ENCODE results near the gene CHST2.
A peak's percentile ranks its signal among the peaks of the same experiment; 100 is the strongest.

CHST2 gene

DNA sequence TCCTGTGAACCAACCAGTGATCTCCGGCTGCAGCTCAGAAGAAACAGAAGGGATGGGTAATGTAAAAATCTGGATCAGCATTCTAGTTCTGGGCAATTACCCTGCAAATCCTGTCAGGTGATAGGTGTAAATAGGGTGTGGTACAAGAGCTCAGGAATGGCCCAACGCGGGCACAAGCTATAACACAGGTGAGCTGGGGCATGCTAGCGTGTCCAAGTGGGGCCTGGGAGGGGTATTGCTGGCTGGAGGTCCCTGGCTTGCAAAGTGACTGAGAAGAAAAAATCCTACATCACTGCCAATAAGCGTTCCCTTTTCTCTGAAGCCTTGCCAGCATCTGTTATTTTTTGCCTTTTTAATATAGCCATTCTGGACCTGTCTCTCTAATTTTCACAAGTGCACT is 9.7 kb upstream of the CHST2 start:
- Histone ChIP-seq H3K27ac (ENCODE audit: low read length) (no peak overlapping the region), H3K4me3 (ENCODE audit: low read depth in 1 of 2, low read length in 2 of 2) (no peak overlapping the region), H2AFZ (ENCODE audit: low read depth, low read length) (no peak overlapping the region), H3K4me1 (ENCODE audit: insufficient read depth, low read length) (no peaks in the 10 kb centered on the region), H4K20me1 (ENCODE audit: insufficient read depth, low read length) (no peaks in the 10 kb centered on the region), H3K79me2 (ENCODE audit: insufficient read depth, low read length) (no peaks in the 10 kb centered on the region), H3K36me3 (ENCODE audit: insufficient read depth, low read length) (no peaks in the 10 kb centered on the region), H3K4me2 (ENCODE audit: insufficient read depth, low read length) (no peak overlapping the region), H3K9ac (ENCODE audit: low read depth, low read length) (no peak overlapping the region), H3K27me3 (ENCODE audit: insufficient read depth, low read length, poor library complexity) (no peaks in the 10 kb centered on the region), H3K9me3 (ENCODE audit: insufficient read depth, low read length, severe bottlenecking) (peaks cover 15% of the 10 kb centered on the region)
- DNase-seq (no peak), ATAC-seq (ENCODE audit: insufficient read depth, low read depth) (no peak)
- TF ChIP-seq EZH2 (IDR thresholded peaks at IDR 0.05; ENCODE audit: borderline replicate concordance, low read depth, low read length, severe bottlenecking) = no peak
- no peak for TF ChIP-seq CTCF (IDR thresholded peaks at IDR 0.05; ENCODE audit: borderline replicate concordance, extremely low read depth, low read length, poor library complexity, severe bottlenecking)

DNA sequence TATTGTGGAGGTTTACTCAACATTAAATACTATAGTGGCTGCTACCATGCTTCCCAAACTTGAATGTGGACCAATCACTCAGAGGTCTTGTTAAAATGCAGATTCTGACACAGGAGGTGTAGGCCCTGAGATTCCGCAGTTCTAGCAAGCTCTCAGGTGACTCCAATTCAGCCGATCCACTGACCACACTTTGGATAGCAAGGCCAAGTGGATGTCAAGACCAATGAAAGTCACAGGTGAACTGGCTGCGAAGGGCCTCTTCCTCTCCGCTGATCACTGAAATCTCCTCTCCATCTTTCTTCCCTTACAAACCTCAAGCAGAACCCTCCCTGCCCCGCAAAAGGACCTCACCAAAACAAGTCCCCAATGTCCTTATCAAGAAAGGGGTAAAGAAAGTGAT is 9.2 kb upstream of the CHST2 start:
- Histone ChIP-seq H3K9ac (ENCODE audit: low read depth, low read length) (no peak overlapping the region), H3K79me2 (ENCODE audit: insufficient read depth, low read length) (no peaks in the 10 kb centered on the region), H3K4me1 (ENCODE audit: insufficient read depth, low read length) (no peaks in the 10 kb centered on the region), H3K4me3 (ENCODE audit: low read depth in 1 of 2, low read length in 2 of 2) (no peak overlapping the region), H3K27ac (ENCODE audit: low read length) (no peak overlapping the region), H3K9me3 (ENCODE audit: insufficient read depth, low read length, severe bottlenecking) (peaks cover 10% of the 10 kb centered on the region), H3K4me2 (ENCODE audit: insufficient read depth, low read length) (no peak overlapping the region), H3K27me3 (ENCODE audit: insufficient read depth, low read length, poor library complexity) (no peaks in the 10 kb centered on the region), H3K36me3 (ENCODE audit: insufficient read depth, low read length) (no peaks in the 10 kb centered on the region), H4K20me1 (ENCODE audit: insufficient read depth, low read length) (no peaks in the 10 kb centered on the region), H2AFZ (ENCODE audit: low read depth, low read length) (no peak overlapping the region)
- TF ChIP-seq CTCF (IDR thresholded peaks at IDR 0.05; ENCODE audit: borderline replicate concordance, extremely low read depth, low read length, poor library complexity, severe bottlenecking) (no peak), EZH2 (IDR thresholded peaks at IDR 0.05; ENCODE audit: borderline replicate concordance, low read depth, low read length, severe bottlenecking) (no peak)
- ATAC-seq (ENCODE audit: insufficient read depth, low read depth) (no peak), DNase-seq (no peak)

DNA sequence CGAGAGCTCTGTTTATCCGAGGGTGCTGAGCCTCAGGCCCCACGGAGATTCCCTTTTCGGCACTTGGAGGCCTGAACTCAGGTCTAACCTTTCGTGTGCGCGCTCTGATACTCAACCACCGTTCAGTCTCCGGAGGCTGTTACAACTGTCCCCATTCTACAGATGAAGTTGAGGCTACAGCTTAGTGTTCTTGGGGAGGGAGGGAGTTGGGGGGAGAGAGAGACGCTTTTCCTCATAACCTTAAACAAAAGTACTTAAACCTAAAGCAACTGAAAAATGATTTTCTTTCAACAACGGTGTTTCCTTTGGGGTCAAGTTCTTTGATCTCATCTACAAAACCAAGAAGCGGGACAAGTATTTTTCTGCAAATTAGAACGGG is 952 bp upstream of the CHST2 start:
- Histone ChIP-seq H3K9me3 (ENCODE audit: insufficient read depth, low read length, severe bottlenecking) (no peaks in the 10 kb centered on the region), H2AFZ (ENCODE audit: low read depth, low read length) (peak overlapping the region; percentile 77), H3K27me3 (ENCODE audit: insufficient read depth, low read length, poor library complexity) (no peaks in the 10 kb centered on the region), H3K9ac (ENCODE audit: low read depth, low read length) (peak overlapping the region; percentile 95), H3K4me1 (ENCODE audit: insufficient read depth, low read length) (peaks cover 36% of the 10 kb centered on the region), H3K27ac (ENCODE audit: low read length) (peak overlapping the region; percentile 67), H3K79me2 (ENCODE audit: insufficient read depth, low read length) (peaks cover 56% of the 10 kb centered on the region), H4K20me1 (ENCODE audit: insufficient read depth, low read length) (peaks cover 12% of the 10 kb centered on the region), H3K36me3 (ENCODE audit: insufficient read depth, low read length) (peaks cover 33% of the 10 kb centered on the region), H3K4me2 (ENCODE audit: insufficient read depth, low read length) (peak overlapping the region; percentile 82), H3K4me3 (ENCODE audit: low read depth in 1 of 2, low read length in 2 of 2) (peak overlapping the region; percentile 37 to 91)
- no peak for TF ChIP-seq CTCF (IDR thresholded peaks at IDR 0.05; ENCODE audit: borderline replicate concordance, extremely low read depth, low read length, poor library complexity, severe bottlenecking)
- no peak for TF ChIP-seq EZH2 (IDR thresholded peaks at IDR 0.05; ENCODE audit: borderline replicate concordance, low read depth, low read length, severe bottlenecking)
- ATAC-seq (ENCODE audit: insufficient read depth, low read depth) = no peak
- DNase-seq = no peak

Data from DND-41 (cell line).